K562 (cell line): ENCODE results near the gene EPO. TPM values are rescaled to one million over a fixed set of nuclear protein-coding genes. Genes with fewer than 3 reads are reported as not detected.
A peak's percentile ranks its signal among the peaks of the same experiment; 100 is the strongest.

Experiments
- ATF3 ChIP-seq, 2 experiments: fragments of 450-650 bp in 1 of 2; sonication (generic) in 1 of 2; formaldehyde crosslinking in 1 of 2; IDR thresholded peaks in 1 of 2; conservative IDR thresholded peaks in 1 of 2; 2 replicates each; pipeline versions ENCODE4 v1.6.1 to v1.8.1; 2016 to 2023; ENCODE audit warnings: mild to moderate bottlenecking in 2 of 2, moderate library complexity in 2 of 2, inconsistent platforms in 1 of 2, missing genetic modification reagents in 1 of 2
- CEBPB ChIP-seq: fragments of 450-650 bp; IDR thresholded peaks from 2 replicates; pipeline ENCODE4 v1.6.1; 2016; ENCODE audit warnings: missing genetic modification characterization, missing compliant biosample characterization
- HDAC1 ChIP-seq, 2 experiments: fragments of 450-650 bp; IDR thresholded peaks; 2 replicates each; pipeline ENCODE4 v1.6.1; 2016 to 2017; ENCODE audit warnings: inconsistent platforms in 1 of 2, mild to moderate bottlenecking in 1 of 2, moderate library complexity in 1 of 2
- KDM1A ChIP-seq, 2 experiments: fragments of 450-650 bp; IDR thresholded peaks; 2 replicates each; pipeline ENCODE4 v1.6.1; 2016; ENCODE audit warnings: mild to moderate bottlenecking in 2 of 2
- KLF1 ChIP-seq: fragments of 450-650 bp; IDR thresholded peaks from 2 replicates; pipeline ENCODE4 v1.6.1; 2016; ENCODE audit warnings: missing genetic modification characterization, missing compliant biosample characterization
- RBM14 ChIP-seq: fragments of 200-400 bp; formaldehyde crosslinking; IDR thresholded peaks from 2 replicates; pipeline ENCODE4 v1.6.1; 2018; ENCODE audit warnings: low read depth, mild to moderate bottlenecking, low read length, moderate library complexity, borderline replicate concordance; ENCODE audit not compliant: insufficient read depth
- RBM25 ChIP-seq: fragments of 200-400 bp; formaldehyde crosslinking; IDR thresholded peaks from 2 replicates; pipeline ENCODE4 v1.6.1; 2018; ENCODE audit warnings: low read length, low read depth, moderate library complexity; ENCODE audit not compliant: severe bottlenecking
- THRAP3 ChIP-seq: fragments of 450-650 bp; IDR thresholded peaks from 2 replicates; pipeline ENCODE4 v1.6.1; 2016; ENCODE audit warnings: mild to moderate bottlenecking, inconsistent platforms, borderline replicate concordance
- ZBTB7A ChIP-seq: IDR thresholded peaks from 2 replicates; pipeline ENCODE4 v1.6.1; 2011; ENCODE audit warnings: low read depth, mild to moderate bottlenecking, low read length, moderate library complexity, borderline replicate concordance; ENCODE audit not compliant: control insufficient read depth
- ZNF140 ChIP-seq: fragments of 250-450 bp; sonication (Bioruptor Pico); IDR thresholded peaks from 2 replicates; pipeline ENCODE4 v1.8.0; 2021; ENCODE audit warnings: moderate library complexity, mild to moderate bottlenecking, inconsistent platforms
- polyA plus RNA-seq, 8 experiments: library from polyadenylated mRNA; depleted of rRNA in 4 of 8; stranded (reverse) in 5 of 8; unstranded in 3 of 8; fragments of >200 nt; fragmentation: Nextera tagmentation in 2 of 8; fragmentation: Illumina TruSeq in 1 of 8; extraction: Ambion mirVana in 2 of 8; extraction: Trizol in 1 of 8; gene quantifications; 2 replicates each; pipeline versions ENCODE4 v1.2.1 to v1.2.3, GENCODE V29; 2011 to 2014; ENCODE audit warnings: inconsistent platforms in 1 of 8, missing spikeins in 1 of 8
- total RNA-seq, 7 experiments: library from RNA; depleted of rRNA in 6 of 7; stranded (reverse); fragments of >200 nt in 6 of 7; fragmentation: Illumina TruSeq in 2 of 7; extraction: Trizol in 2 of 7; gene quantifications; 2 replicates each; pipeline versions ENCODE4 v1.2.1 to v1.2.3, GENCODE V29; 2011 to 2021; ENCODE audit warnings: low replicate concordance in 1 of 7

EPO gene
- total and polyA plus RNA-seq, 9 of the 15 experiments (the other 6 are each of a cell fraction or from before 2014, with no cell fraction given), result 0.06 to 0.41 (median 0.07) TPM; not detected in 6

DNA sequence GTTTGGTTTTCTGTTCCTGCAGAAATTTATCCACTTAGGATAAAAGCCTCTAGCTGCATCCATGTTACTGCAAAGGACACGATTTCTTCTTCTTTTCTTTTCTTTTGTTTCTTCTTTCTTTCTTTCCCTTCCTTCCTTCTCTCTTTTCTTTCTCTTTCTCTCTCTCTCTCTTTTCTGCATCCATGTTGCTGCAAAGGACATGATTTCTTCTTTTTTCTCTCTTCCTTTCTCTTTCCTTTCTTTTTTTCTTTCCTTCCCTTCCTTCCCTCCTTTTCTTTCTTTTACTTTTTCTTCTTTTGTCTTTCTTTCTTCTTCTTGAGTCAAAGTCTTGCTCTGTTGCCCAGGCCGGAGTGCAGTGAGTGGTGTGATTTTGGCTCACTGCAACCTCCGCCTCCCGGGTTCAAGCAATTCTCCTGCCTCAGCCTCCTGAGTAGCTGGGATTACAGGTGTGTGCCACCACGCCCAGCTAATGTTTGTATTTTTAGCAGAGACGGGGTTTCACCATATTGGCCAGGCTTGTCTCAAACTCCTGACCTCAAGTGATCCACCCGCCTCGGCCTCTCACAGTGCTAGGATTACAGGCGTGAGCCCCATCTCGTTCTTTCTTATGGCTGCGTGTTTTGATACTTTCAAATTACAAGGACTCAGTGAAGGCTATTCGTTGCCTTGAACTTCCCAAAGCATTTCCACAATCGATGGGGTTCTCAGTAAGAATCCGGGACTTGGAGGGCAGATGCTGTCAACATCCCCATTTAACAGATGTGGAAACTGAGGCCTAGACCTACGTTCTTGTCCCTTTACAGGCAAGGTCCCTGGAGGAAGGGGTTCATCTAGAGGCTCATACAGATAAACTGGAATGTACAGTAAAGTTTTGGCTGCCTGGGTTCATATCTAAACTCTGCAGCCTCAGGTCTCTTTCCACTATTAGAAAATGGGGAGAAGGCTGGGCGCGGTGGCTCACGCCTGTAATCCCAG is 48.6 kb upstream of the EPO start (continued):
- TF ChIP-seq KDM1A (IDR thresholded peaks at IDR 0.05) (peak; percentile 32 to 73; a peak in 3 of 4 replicates), ATF3 (IDR thresholded peaks at IDR 0.05) (no peak), ATF3 (CRISPR knock-in tag; conservative IDR thresholded peaks at IDR 0.05) (no peak), KLF1 (tag) (no peak), CEBPB (no peak), HDAC1 (IDR thresholded peaks at IDR 0.05) (peak in 1 of 2 experiments; percentile 30; a peak in 1 of 4 replicates), RBM25 (peak; percentile 91), THRAP3 (peak; percentile 38; the same call in 1 of the 2 replicates), RBM14 (no peak), ZNF140 (CRISPR knock-in tag) (no peak), ZBTB7A (no peak)
